ENCODE measurements around the gene CLN5. TPM values are rescaled to one million over a fixed set of nuclear protein-coding genes. Genes with fewer than 3 reads are reported as not detected.

The CLN5 gene
- total RNA-seq, 1 donor: 14.3 TPM

Other genes with a start within 250 kb of the CLN5 start
- gene KCTD12, start 105.7 kb upstream of the CLN5 start, total RNA-seq: 3.0 TPM
- not detected for gene ACOD1, start 43.6 kb upstream of the CLN5 start, total RNA-seq
- gene FBXL3, start 35.1 kb downstream of the CLN5 start, total RNA-seq: 45.0 TPM